H1 (cell line): ENCODE results near the gene PRR5L. TPM values are rescaled to one million over a fixed set of nuclear protein-coding genes. Genes with fewer than 3 reads are reported as not detected.

Source experiments
- EP300 ChIP-seq, 2 experiments: IDR thresholded peaks; 1 replicate in 1 of 2; 2 replicates in 1 of 2; pipeline ENCODE4 v1.6.1; 2011 to 2012; ENCODE audit warnings: low read depth in 2 of 2, low read length in 2 of 2, mild to moderate bottlenecking in 2 of 2, borderline replicate concordance in 1 of 2, inconsistent platforms in 1 of 2, moderate library complexity in 1 of 2
- RAD21 ChIP-seq, 2 experiments: IDR thresholded peaks in 1 of 2; conservative IDR thresholded peaks in 1 of 2; 2 replicates each; pipeline ENCODE4 v1.6.1; 2011; ENCODE audit warnings: low read depth in 2 of 2, low read length in 2 of 2, improper control_type of control experiment in 1 of 2, inconsistent platforms in 1 of 2, mild to moderate bottlenecking in 1 of 2, moderate library complexity in 1 of 2
- SIX5 ChIP-seq: IDR thresholded peaks from 2 replicates; pipeline ENCODE4 v1.6.1; 2011; ENCODE audit warnings: mild to moderate bottlenecking, low read depth, low read length
- polyA plus RNA-seq, 7 experiments: library from polyadenylated mRNA; depleted of rRNA in 3 of 7; stranded (reverse) in 5 of 7; unstranded in 2 of 7; fragments of >200 nt in 5 of 7; fragments of 200-250 nt in 2 of 7; gene quantifications; 1 replicate in 5 of 7; 2 replicates in 1 of 7; 4 replicates in 1 of 7; pipeline versions ENCODE4 v1.2.1 to v1.2.3, GENCODE V29; 2011 to 2013; ENCODE audit warnings: missing spikeins in 2 of 7, mixed read lengths in 2 of 7
- total RNA-seq: library from RNA; stranded (reverse); fragmentation: NEBNext Ultra II Directional; extraction: Animal tissue kit (Norgen Biotek cat#: 25700); gene quantifications from 2 replicates; pipeline ENCODE4 v1.2.1, GENCODE V29; 2021

Gene PRR5L
- total and polyA plus RNA-seq, 2 of the 8 experiments (the other 6 are each of a cell fraction or from before 2014, with no cell fraction given): 6.6 to 10.1 TPM

GRCh38 chr11:36394926-36395325 is 98.8 kb downstream of the PRR5L start (continued):
- TF ChIP-seq RAD21 (IDR thresholded peaks at IDR 0.05 in 1 of 2, conservative IDR thresholded peaks at IDR 0.05 in 1 of 2; ENCODE audit: low read depth in 2 of 2, low read length in 2 of 2) (no peak), EP300 (IDR thresholded peaks at IDR 0.05; ENCODE audit: borderline replicate concordance in 1 of 2, low read depth in 2 of 2, low read length in 2 of 2) (no peak), SIX5 (no peak)
